Measurements from ENCODE around the gene SUPT3H.

SUPT3H gene

DNA sequence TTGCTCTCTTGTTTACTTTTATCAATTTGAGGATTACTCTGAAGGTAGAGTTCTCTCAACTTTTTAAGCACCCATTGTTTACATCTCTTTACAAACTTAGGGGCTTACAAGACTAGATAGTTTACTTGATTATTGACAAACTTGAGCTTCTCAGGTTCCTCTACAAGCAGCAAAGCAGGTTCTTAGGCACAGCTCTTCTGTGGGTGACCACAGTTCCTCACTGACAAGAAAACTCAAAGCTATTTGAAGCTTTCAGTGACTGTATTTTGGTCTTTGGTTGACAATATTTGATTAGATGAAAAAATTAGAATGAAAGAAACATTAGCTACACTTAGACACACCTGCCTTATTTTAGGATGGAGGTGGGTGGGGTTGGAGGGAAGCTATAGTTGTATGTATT is 376.9 kb downstream of the SUPT3H start:
- TF ChIP-seq, protein P1, sequence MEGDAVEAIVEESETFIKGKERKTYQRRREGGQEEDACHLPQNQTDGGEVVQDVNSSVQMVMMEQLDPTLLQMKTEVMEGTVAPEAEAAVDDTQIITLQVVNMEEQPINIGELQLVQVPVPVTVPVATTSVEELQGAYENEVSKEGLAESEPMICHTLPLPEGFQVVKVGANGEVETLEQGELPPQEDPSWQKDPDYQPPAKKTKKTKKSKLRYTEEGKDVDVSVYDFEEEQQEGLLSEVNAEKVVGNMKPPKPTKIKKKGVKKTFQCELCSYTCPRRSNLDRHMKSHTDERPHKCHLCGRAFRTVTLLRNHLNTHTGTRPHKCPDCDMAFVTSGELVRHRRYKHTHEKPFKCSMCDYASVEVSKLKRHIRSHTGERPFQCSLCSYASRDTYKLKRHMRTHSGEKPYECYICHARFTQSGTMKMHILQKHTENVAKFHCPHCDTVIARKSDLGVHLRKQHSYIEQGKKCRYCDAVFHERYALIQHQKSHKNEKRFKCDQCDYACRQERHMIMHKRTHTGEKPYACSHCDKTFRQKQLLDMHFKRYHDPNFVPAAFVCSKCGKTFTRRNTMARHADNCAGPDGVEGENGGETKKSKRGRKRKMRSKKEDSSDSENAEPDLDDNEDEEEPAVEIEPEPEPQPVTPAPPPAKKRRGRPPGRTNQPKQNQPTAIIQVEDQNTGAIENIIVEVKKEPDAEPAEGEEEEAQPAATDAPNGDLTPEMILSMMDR (IDR thresholded peaks at IDR 0.05), result no peak
- Mint-ChIP-seq H3K27ac (no peak overlapping the region), H3K27me3 (ENCODE audit: low read depth, poor library complexity) (no peaks in the 10 kb centered on the region), H3K36me3 (ENCODE audit: low read depth) (peaks cover under 1% of the 10 kb centered on the region), H3K9me3 (no peaks in the 10 kb centered on the region), H3K4me1 (no peaks in the 10 kb centered on the region), H3K4me3 (no peak overlapping the region)
- DNase-seq, result no peak

DNA sequence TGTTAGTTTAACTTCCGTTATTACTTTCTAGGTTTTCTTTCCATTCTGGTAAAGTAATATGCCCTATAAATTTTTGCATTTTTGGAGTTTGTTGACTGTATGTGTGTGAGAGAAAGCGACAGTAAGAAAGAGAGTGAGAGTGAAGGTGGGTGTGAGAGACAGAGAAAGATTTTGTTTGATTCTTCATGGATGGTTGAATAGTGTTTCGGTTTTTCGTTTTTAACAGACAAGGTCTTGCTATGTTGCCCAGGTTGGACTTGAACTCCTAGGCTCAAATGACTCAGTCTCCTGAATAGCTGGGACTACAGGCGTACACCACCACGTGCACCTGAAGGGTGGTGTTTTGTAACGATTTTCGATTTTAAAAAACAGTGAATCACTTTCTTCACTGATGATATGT is 378.7 kb downstream of the SUPT3H start:
- H3K4me3 Mint-ChIP-seq, result no peak overlapping the region
- DNase-seq, result no peak
- no peaks in the 10 kb centered on the region for H3K9me3 Mint-ChIP-seq
- no peaks in the 10 kb centered on the region for H3K4me1 Mint-ChIP-seq
- H3K36me3 Mint-ChIP-seq (ENCODE audit: low read depth), result no peaks in the 10 kb centered on the region
- no peak overlapping the region for H3K27ac Mint-ChIP-seq
- TF ChIP-seq, protein P1 (IDR thresholded peaks at IDR 0.05), result no peak
- H3K27me3 Mint-ChIP-seq (ENCODE audit: low read depth, poor library complexity), result no peaks in the 10 kb centered on the region

DNA sequence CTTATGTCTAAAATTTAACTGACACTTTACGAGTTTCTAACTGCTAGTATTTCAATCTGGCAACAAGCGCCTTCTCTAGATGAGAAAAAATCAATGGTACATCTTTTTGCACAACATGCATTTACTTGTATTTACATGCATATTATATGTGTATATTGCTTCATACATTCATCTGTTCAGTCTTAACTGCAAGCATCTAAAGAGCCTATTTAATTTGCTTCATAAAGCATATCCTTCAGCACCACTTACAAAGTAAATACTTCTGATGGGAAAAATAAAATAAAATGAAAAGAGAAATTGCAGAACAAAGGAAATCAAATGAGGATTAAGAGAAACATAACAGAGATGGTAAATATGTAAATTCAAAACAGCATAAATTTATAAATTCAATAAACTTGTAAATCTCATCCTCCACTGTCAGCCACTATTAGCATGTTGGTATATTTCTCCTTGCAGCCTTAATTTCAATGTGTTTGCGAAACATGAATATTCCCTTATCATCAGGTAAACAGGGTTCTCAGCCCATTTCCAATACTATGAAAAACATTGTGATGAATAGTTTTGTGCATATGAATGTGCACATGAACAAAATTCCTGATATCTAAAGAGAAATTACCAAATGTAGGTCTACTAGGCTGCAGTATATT is 382.1 kb downstream of the SUPT3H start:
- Mint-ChIP-seq H3K36me3 (ENCODE audit: low read depth) (no peaks in the 10 kb centered on the region), H3K9me3 (peaks cover under 1% of the 10 kb centered on the region), H3K27me3 (ENCODE audit: low read depth, poor library complexity) (no peaks in the 10 kb centered on the region), H3K4me3 (no peak overlapping the region), H3K4me1 (no peaks in the 10 kb centered on the region), H3K27ac (no peak overlapping the region)
- DNase-seq, result no peak
- TF ChIP-seq, protein P1 (IDR thresholded peaks at IDR 0.05), result no peak

DNA sequence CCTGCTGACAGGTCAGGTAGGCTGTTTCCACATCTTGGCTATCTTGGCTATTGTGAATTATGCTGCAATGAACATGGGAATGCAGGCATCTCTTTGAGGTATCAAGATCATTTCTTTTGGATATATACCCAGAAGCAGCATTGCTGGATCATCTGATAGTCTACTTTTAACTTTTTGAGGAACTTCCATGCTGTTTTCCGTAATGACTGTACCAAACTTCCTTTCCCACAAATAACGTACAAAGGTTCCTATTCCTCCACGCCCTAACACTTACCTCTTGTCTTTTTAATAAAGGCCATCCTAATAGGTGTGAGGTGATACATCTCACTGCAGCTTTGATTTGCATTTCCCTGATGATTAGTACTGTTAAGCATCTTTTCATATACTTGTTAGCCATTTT is 388.3 kb downstream of the SUPT3H start:
- DNase-seq, result no peak
- TF ChIP-seq, protein P1 (IDR thresholded peaks at IDR 0.05), result no peak
- Mint-ChIP-seq H3K27me3 (ENCODE audit: low read depth, poor library complexity) (peaks cover 2% of the 10 kb centered on the region), H3K27ac (no peak overlapping the region), H3K36me3 (ENCODE audit: low read depth) (peaks cover 9% of the 10 kb centered on the region), H3K9me3 (peaks cover 4% of the 10 kb centered on the region), H3K4me3 (no peak overlapping the region), H3K4me1 (no peaks in the 10 kb centered on the region)

DNA sequence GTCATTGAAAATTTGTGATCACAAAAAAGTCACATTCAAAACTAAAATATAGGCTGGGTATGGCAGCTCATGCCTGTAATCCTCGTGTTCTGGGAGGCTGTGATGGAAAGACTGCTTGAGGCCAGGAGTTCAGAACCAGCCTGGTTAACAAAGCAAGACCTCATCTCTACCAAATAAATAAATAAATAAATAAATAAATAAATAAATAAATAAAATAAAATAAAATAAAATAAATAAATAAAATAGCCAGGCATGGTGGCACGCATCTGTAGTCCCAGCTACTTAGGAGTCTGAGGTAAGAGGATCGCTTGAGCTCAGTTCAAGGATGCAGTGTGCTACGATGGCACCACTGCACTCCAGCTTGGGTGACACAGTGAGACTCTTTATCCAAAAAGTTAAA is 392.7 kb downstream of the SUPT3H start:
- Mint-ChIP-seq H3K4me3 (no peak overlapping the region), H3K4me1 (no peaks in the 10 kb centered on the region), H3K27me3 (ENCODE audit: low read depth, poor library complexity) (peaks cover 2% of the 10 kb centered on the region), H3K36me3 (ENCODE audit: low read depth) (peaks cover 3% of the 10 kb centered on the region), H3K9me3 (no peaks in the 10 kb centered on the region), H3K27ac (no peak overlapping the region)
- DNase-seq, result no peak
- TF ChIP-seq, protein P1 (IDR thresholded peaks at IDR 0.05), result no peak
